ENCODE results near the gene NR2C2.

- TF ChIP-seq CREB5 (CRISPR knock-in tag; IDR thresholded peaks at IDR 0.05; ENCODE audit: low read depth) = no peak
- no peak for TF ChIP-seq OSR1 (CRISPR knock-in tag; IDR thresholded peaks at IDR 0.05)
- TF ChIP-seq, protein P1, sequence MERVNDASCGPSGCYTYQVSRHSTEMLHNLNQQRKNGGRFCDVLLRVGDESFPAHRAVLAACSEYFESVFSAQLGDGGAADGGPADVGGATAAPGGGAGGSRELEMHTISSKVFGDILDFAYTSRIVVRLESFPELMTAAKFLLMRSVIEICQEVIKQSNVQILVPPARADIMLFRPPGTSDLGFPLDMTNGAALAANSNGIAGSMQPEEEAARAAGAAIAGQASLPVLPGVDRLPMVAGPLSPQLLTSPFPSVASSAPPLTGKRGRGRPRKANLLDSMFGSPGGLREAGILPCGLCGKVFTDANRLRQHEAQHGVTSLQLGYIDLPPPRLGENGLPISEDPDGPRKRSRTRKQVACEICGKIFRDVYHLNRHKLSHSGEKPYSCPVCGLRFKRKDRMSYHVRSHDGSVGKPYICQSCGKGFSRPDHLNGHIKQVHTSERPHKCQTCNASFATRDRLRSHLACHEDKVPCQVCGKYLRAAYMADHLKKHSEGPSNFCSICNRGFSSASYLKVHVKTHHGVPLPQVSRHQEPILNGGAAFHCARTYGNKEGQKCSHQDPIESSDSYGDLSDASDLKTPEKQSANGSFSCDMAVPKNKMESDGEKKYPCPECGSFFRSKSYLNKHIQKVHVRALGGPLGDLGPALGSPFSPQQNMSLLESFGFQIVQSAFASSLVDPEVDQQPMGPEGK (CRISPR knock-in tag; IDR thresholded peaks at IDR 0.05; ENCODE audit: borderline replicate concordance) = no peak
- no peak for TF ChIP-seq ZNF70 (CRISPR knock-in tag; IDR thresholded peaks at IDR 0.05)
- no peak for TF ChIP-seq ARNTL (CRISPR knock-in tag; IDR thresholded peaks at IDR 0.05; ENCODE audit: borderline replicate concordance, low read depth)
- no peak for TF ChIP-seq ZFP30 (CRISPR knock-in tag; IDR thresholded peaks at IDR 0.05)
- no peak for TF ChIP-seq ZFP3 (CRISPR knock-in tag; IDR thresholded peaks at IDR 0.05)
- TF ChIP-seq POU6F1 (CRISPR knock-in tag; IDR thresholded peaks at IDR 0.05; ENCODE audit: borderline replicate concordance, low read depth) = no peak
- TF ChIP-seq RARB (CRISPR knock-in tag; IDR thresholded peaks at IDR 0.05) = no peak
- TF ChIP-seq ZC3H10 (CRISPR knock-in tag; IDR thresholded peaks at IDR 0.05) = no peak
These were observed 24.5 kb upstream of the NR2C2 start for GRCh38 chr3:14922863-14923262.
